PFSK-1 (cell line): Measurements from ENCODE around the gene C22orf42.

Experiments used
- FOXP2 ChIP-seq: optimal IDR thresholded peaks from 2 replicates; pipeline ENCODE3; 2011; ENCODE audit warnings: borderline replicate concordance, control low read depth, inconsistent platforms; ENCODE audit not compliant: insufficient read depth; ENCODE audit errors: extremely low read length, extremely low read depth
- POLR2AphosphoS5 ChIP-seq: IDR thresholded peaks from 2 replicates; pipeline ENCODE4 v1.6.1; 2012; ENCODE audit warnings: low read depth, mild to moderate bottlenecking, control low read depth, low read length, moderate library complexity
- REST ChIP-seq, 2 experiments: IDR thresholded peaks; 2 replicates each; pipeline versions ENCODE4 v1.6.1 to v1.8.0; 2011 to 2012; ENCODE audit warnings: low read depth in 2 of 2, low read length in 2 of 2, control low read depth in 1 of 2, inconsistent platforms in 1 of 2, mild to moderate bottlenecking in 1 of 2, moderate library complexity in 1 of 2; ENCODE audit not compliant: insufficient read depth in 1 of 2
- SIN3A ChIP-seq: IDR thresholded peaks from 2 replicates; pipeline ENCODE4 v1.6.1; 2012; ENCODE audit warnings: mild to moderate bottlenecking, low read length, moderate library complexity, borderline replicate concordance; ENCODE audit not compliant: insufficient read depth
- TAF1 ChIP-seq: IDR thresholded peaks from 2 replicates; pipeline ENCODE4 v1.6.1; 2012; ENCODE audit warnings: low read length, control low read depth, borderline replicate concordance; ENCODE audit not compliant: insufficient read depth

The C22orf42 gene

GRCh38 chr22:32100711-32101110 is 58.4 kb downstream of the C22orf42 start:
- TF ChIP-seq FOXP2, result no peak
- no peak for TF ChIP-seq REST (IDR thresholded peaks at IDR 0.05; ENCODE audit: insufficient read depth in 1 of 2, low read depth in 2 of 2, low read length in 2 of 2)
- TF ChIP-seq SIN3A, result no peak
- no peak for TF ChIP-seq TAF1
- no peak for TF ChIP-seq POLR2AphosphoS5
